ENCODE measurements around the gene ATP5F1A.
"Not testable (repeated sequence)": the region's sequence is repeated elsewhere in the genome, so short reads cannot be mapped to it uniquely, and the experiment has no call there.

ATP5F1A gene

GRCh38 chr18:46096651-46097300 lies 1.3 kb downstream of the ATP5F1A start:
- TF ChIP-seq CTCF (IDR thresholded peaks at IDR 0.05; ENCODE audit: poor library complexity, severe bottlenecking) = no peak
- Histone ChIP-seq H3K4me3 (ENCODE audit: severe bottlenecking) (peak overlapping the region; percentile 92), H3K4me1 (ENCODE audit: insufficient read depth, poor library complexity, severe bottlenecking) (peaks cover 12% of the 10 kb centered on the region), H3K36me3 (ENCODE audit: low read depth) (peaks cover 49% of the 10 kb centered on the region), H3K27me3 (ENCODE audit: insufficient read depth, poor library complexity, severe bottlenecking) (no peaks in the 10 kb centered on the region), H3K27ac (ENCODE audit: poor library complexity, severe bottlenecking) (peak overlapping the region; percentile 70), H3K9me3 (ENCODE audit: severe bottlenecking) (no peaks in the 10 kb centered on the region)
- ATAC-seq (ENCODE audit: low read depth) (no peak), DNase-seq (ENCODE audit: low spot score) (no peak)

GRCh38 chr18:46095532-46095931 lies 2.6 kb downstream of the ATP5F1A start:
- Histone ChIP-seq H3K27ac (ENCODE audit: poor library complexity, severe bottlenecking) (no peak overlapping the region), H3K36me3 (ENCODE audit: low read depth) (peaks cover 62% of the 10 kb centered on the region), H3K4me3 (ENCODE audit: severe bottlenecking) (no peak overlapping the region)

GRCh38 chr18:46088501-46088900 lies 9.6 kb downstream of the ATP5F1A start:
- H3K27me3 ChIP-seq (ENCODE audit: insufficient read depth, poor library complexity, severe bottlenecking); DNase-seq (ENCODE audit: low spot score); H3K27ac ChIP-seq (ENCODE audit: poor library complexity, severe bottlenecking); H3K4me3 ChIP-seq (ENCODE audit: severe bottlenecking); H3K9me3 ChIP-seq (ENCODE audit: severe bottlenecking); ATAC-seq (ENCODE audit: low read depth); H3K4me1 ChIP-seq (ENCODE audit: insufficient read depth, poor library complexity, severe bottlenecking): not testable (repeated sequence)
- H3K36me3 ChIP-seq (ENCODE audit: low read depth) = peaks cover 100% of the 10 kb centered on the region

More at GRCh38 chr18:46095532-46095931, 2.6 kb downstream of the ATP5F1A start:
- Histone ChIP-seq H3K9me3 (ENCODE audit: severe bottlenecking) (no peaks in the 10 kb centered on the region), H3K4me1 (ENCODE audit: insufficient read depth, poor library complexity, severe bottlenecking) (peaks cover 12% of the 10 kb centered on the region), H3K27me3 (ENCODE audit: insufficient read depth, poor library complexity, severe bottlenecking) (no peaks in the 10 kb centered on the region)
- no peak for TF ChIP-seq CTCF (IDR thresholded peaks at IDR 0.05; ENCODE audit: poor library complexity, severe bottlenecking)
- DNase-seq (ENCODE audit: low spot score) = no peak
- no peak for ATAC-seq (ENCODE audit: low read depth)

- Histone ChIP-seq H3K36me3 (ENCODE audit: low read depth) (peaks cover 94% of the 10 kb centered on the region), H3K4me3 (ENCODE audit: severe bottlenecking) (no peak overlapping the region), H3K27me3 (ENCODE audit: insufficient read depth, poor library complexity, severe bottlenecking) (no peaks in the 10 kb centered on the region), H3K27ac (ENCODE audit: poor library complexity, severe bottlenecking) (no peak overlapping the region), H3K4me1 (ENCODE audit: insufficient read depth, poor library complexity, severe bottlenecking) (no peaks in the 10 kb centered on the region), H3K9me3 (ENCODE audit: severe bottlenecking) (no peaks in the 10 kb centered on the region)
- TF ChIP-seq CTCF (IDR thresholded peaks at IDR 0.05; ENCODE audit: poor library complexity, severe bottlenecking) = no peak
- ATAC-seq (ENCODE audit: low read depth) (no peak), DNase-seq (ENCODE audit: low spot score) (no peak)
These were observed 13.7 kb downstream of the ATP5F1A start for GRCh38 chr18:46084431-46084830.

GRCh38 chr18:46080156-46080555 lies 17.9 kb downstream of the ATP5F1A start:
- no peak for ATAC-seq (ENCODE audit: low read depth)

More at GRCh38 chr18:46080156-46080555, 17.9 kb downstream of the ATP5F1A start:
- H3K4me3 ChIP-seq (ENCODE audit: severe bottlenecking) = no peak overlapping the region
- H3K9me3 ChIP-seq (ENCODE audit: severe bottlenecking) = no peaks in the 10 kb centered on the region
- no peaks in the 10 kb centered on the region for H3K4me1 ChIP-seq (ENCODE audit: insufficient read depth, poor library complexity, severe bottlenecking)
- no peak for TF ChIP-seq CTCF (IDR thresholded peaks at IDR 0.05; ENCODE audit: poor library complexity, severe bottlenecking)
- DNase-seq (ENCODE audit: low spot score) = no peak
- no peak overlapping the region for H3K27ac ChIP-seq (ENCODE audit: poor library complexity, severe bottlenecking)
- H3K27me3 ChIP-seq (ENCODE audit: insufficient read depth, poor library complexity, severe bottlenecking) = no peaks in the 10 kb centered on the region
- peaks cover 62% of the 10 kb centered on the region for H3K36me3 ChIP-seq (ENCODE audit: low read depth)
